ENCODE data around the gene A4GALT.
A peak's percentile ranks its signal among the peaks of the same experiment; 100 is the strongest.

A4GALT gene, protein sequence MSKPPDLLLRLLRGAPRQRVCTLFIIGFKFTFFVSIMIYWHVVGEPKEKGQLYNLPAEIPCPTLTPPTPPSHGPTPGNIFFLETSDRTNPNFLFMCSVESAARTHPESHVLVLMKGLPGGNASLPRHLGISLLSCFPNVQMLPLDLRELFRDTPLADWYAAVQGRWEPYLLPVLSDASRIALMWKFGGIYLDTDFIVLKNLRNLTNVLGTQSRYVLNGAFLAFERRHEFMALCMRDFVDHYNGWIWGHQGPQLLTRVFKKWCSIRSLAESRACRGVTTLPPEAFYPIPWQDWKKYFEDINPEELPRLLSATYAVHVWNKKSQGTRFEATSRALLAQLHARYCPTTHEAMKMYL

DNA sequence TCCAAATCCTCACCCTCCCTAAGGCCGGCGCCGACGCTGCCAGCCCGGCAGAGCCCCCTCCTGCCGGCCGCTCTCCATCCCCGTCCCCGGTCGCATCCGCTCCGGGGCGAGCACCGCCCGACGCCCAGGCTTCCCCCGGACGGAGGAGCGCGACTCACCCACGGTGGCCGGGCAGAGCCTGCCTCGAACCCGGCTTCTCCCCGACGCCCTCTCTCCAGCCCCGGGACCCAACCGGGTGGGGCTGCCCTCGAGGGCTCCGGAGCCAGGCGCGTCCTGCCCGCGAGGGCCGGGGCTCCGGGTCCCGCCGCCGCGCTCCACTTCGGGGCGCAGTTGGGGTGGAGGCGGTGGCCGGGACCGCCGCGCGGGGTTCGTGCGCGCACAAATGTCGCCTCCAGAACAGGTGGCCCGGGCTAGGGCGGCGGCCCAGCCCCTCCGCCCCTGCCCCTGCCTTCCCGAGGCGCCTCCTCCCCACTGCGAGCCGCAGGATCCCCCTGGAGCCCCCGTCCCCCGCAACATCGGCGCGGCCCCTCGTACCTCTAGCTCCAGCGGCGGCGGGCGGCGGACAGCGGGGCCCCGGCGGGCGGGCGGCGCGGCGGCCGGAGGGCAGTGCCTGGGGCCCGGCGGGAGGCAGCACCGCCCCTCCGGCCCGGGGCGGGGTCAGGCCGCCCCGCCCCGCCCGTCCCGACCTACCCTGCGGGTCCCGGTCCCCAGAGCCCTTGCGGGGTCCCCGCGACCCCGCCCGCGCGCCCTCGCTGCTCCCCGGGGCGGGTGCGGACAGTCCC, at the start of gene A4GALT:
Gene A4GALT (minus strand): TSS at position 608 of the 782 bp plus-strand sequence. CDS start 26,919 bp downstream, outside the sequence.
- Histone ChIP-seq H3K9ac (ENCODE audit: low read length) (peak within 1 kb of the TSS; percentile 42; the same call in 1 of the 2 replicates), H3K79me2 (ENCODE audit: insufficient read depth, low read length) (no peaks in the 10 kb centered on the region), H3K27ac (ENCODE audit: low read depth, low read length, poor library complexity, severe bottlenecking) (no peak within 1 kb of the TSS), H3K4me2 (ENCODE audit: low read length) (peak within 1 kb of the TSS; percentile 66), H3K9me2 (ENCODE audit: low read depth, low read length) (no peaks in the 10 kb centered on the region), H3F3A (ENCODE audit: insufficient read depth, low read length) (peaks cover 10% of the 10 kb centered on the region; the same call in 1 of the 2 replicates), H3K27me3 (ENCODE audit: insufficient read depth, low read length) (peaks cover 19% of the 10 kb centered on the region; the same call in 1 of the 2 replicates), H4K20me1 (ENCODE audit: insufficient read depth, low read length) (no peaks in the 10 kb centered on the region), H2AFZ (ENCODE audit: low read length) (no peak within 1 kb of the TSS), H3K36me3 (ENCODE audit: insufficient read depth, low read length) (no peaks in the 10 kb centered on the region), H3K4me3 (ENCODE audit: low read depth, low read length, poor library complexity, severe bottlenecking) (peak within 1 kb of the TSS; percentile 60), H3K4me1 (ENCODE audit: insufficient read depth, low read length, severe bottlenecking) (peaks cover 52% of the 10 kb centered on the region), H3K9me3 (ENCODE audit: low read length) (no peaks in the 10 kb centered on the region)
- TF ChIP-seq, protein P1, sequence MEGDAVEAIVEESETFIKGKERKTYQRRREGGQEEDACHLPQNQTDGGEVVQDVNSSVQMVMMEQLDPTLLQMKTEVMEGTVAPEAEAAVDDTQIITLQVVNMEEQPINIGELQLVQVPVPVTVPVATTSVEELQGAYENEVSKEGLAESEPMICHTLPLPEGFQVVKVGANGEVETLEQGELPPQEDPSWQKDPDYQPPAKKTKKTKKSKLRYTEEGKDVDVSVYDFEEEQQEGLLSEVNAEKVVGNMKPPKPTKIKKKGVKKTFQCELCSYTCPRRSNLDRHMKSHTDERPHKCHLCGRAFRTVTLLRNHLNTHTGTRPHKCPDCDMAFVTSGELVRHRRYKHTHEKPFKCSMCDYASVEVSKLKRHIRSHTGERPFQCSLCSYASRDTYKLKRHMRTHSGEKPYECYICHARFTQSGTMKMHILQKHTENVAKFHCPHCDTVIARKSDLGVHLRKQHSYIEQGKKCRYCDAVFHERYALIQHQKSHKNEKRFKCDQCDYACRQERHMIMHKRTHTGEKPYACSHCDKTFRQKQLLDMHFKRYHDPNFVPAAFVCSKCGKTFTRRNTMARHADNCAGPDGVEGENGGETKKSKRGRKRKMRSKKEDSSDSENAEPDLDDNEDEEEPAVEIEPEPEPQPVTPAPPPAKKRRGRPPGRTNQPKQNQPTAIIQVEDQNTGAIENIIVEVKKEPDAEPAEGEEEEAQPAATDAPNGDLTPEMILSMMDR (IDR thresholded peaks at IDR 0.05; ENCODE audit: low read length), result no peak
- TF ChIP-seq EZH2 (IDR thresholded peaks at IDR 0.05; ENCODE audit: borderline replicate concordance, low read length), result no peak

DNA sequence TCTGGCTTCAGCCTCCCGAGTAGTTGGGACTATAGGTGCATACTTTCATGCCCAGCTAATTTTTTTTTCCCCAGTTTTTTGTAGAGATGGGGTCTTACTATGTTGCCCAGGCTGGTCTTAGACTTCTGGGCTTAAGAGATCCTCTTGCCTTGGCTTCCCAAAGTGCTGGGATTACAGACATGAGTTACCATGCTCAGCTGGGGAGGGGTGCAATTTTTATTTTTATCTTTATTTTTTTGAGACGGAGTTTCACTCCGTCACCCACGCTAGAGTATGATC, 49.7 kb upstream of the A4GALT start:
- H3K4me2 ChIP-seq (ENCODE audit: low read length), result peak overlapping the region; percentile 26; the same call in 1 of the 2 replicates
- H4K20me1 ChIP-seq (ENCODE audit: insufficient read depth, low read length), result no peaks in the 10 kb centered on the region
- no peak overlapping the region for H3K27ac ChIP-seq (ENCODE audit: low read depth, low read length, poor library complexity, severe bottlenecking)
- peaks cover 6% of the 10 kb centered on the region; the same call in 1 of the 2 replicates for H3K36me3 ChIP-seq (ENCODE audit: insufficient read depth, low read length)
- peaks cover 24% of the 10 kb centered on the region for H3K4me1 ChIP-seq (ENCODE audit: insufficient read depth, low read length, severe bottlenecking)
- no peaks in the 10 kb centered on the region for H3K9me2 ChIP-seq (ENCODE audit: low read depth, low read length)
- no peaks in the 10 kb centered on the region for H3K79me2 ChIP-seq (ENCODE audit: insufficient read depth, low read length)
- H2AFZ ChIP-seq (ENCODE audit: low read length), result no peak overlapping the region
- peaks cover 6% of the 10 kb centered on the region for H3K9me3 ChIP-seq (ENCODE audit: low read length)
- peaks cover 7% of the 10 kb centered on the region; the same call in 1 of the 2 replicates for H3K27me3 ChIP-seq (ENCODE audit: insufficient read depth, low read length)
- no peak overlapping the region for H3K4me3 ChIP-seq (ENCODE audit: low read depth, low read length, poor library complexity, severe bottlenecking)
- TF ChIP-seq, protein P1 (IDR thresholded peaks at IDR 0.05; ENCODE audit: low read length), result no peak
- TF ChIP-seq EZH2 (IDR thresholded peaks at IDR 0.05; ENCODE audit: borderline replicate concordance, low read length), result no peak
- no peak overlapping the region for H3K9ac ChIP-seq (ENCODE audit: low read length)
- no peaks in the 10 kb centered on the region for H3F3A ChIP-seq (ENCODE audit: insufficient read depth, low read length)

DNA sequence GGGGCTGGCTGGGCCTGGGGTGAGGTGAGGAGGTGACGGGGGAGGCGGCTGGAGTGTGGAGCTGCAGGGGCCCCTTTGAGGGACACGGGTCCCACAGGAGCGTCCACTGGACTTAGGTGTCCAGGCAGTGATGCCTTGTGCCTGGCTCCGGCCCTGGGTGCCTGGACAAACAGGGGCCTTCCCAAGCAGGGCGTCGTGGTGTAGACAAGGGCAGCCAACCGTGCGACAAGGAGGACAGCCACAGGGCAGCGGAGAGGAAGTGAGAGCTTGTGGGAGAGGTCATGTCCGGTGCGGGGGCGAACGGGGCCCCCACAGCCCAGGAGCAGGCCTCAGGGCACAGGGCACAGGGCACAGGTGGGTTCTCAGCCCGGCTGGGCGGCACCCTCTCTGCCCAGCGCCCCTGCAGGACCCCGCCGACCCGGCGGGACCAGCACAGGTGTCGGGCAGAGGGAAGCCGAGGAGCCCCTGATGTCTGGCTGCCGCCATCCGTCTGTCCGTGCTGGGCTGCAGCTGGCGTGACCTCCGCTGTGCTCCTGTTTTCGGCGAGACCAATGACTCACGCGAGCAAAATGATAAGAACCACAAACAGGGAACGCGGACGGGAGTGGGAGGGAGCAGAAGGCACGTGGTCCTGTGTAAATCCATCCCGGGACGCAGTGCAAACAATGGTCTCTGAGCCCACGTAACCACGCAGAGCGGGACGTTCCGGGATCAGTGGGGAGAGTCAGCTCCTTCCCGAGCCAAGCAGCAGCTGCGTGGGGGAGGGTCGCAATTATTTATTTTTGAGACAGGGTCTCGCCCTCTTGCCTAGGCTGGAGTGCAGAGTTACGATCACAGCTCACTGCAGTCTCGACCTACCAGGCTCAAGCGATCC, 49.1 kb upstream of the A4GALT start:
- H3K79me2 ChIP-seq (ENCODE audit: insufficient read depth, low read length), result no peaks in the 10 kb centered on the region
- H2AFZ ChIP-seq (ENCODE audit: low read length), result no peak overlapping the region
- H3K4me2 ChIP-seq (ENCODE audit: low read length), result peak overlapping the region; percentile 26
- peaks cover 4% of the 10 kb centered on the region; the same call in 1 of the 2 replicates for H3K27me3 ChIP-seq (ENCODE audit: insufficient read depth, low read length)
- TF ChIP-seq EZH2 (IDR thresholded peaks at IDR 0.05; ENCODE audit: borderline replicate concordance, low read length), result no peak
- TF ChIP-seq, protein P1 (IDR thresholded peaks at IDR 0.05; ENCODE audit: low read length), result no peak
- no peak overlapping the region for H3K9ac ChIP-seq (ENCODE audit: low read length)
- H3K27ac ChIP-seq (ENCODE audit: low read depth, low read length, poor library complexity, severe bottlenecking), result no peak overlapping the region
- no peaks in the 10 kb centered on the region for H4K20me1 ChIP-seq (ENCODE audit: insufficient read depth, low read length)
- H3K9me2 ChIP-seq (ENCODE audit: low read depth, low read length), result no peaks in the 10 kb centered on the region
- H3F3A ChIP-seq (ENCODE audit: insufficient read depth, low read length), result no peaks in the 10 kb centered on the region
- peaks cover 2% of the 10 kb centered on the region for H3K9me3 ChIP-seq (ENCODE audit: low read length)
- peak overlapping the region; percentile 4 for H3K4me3 ChIP-seq (ENCODE audit: low read depth, low read length, poor library complexity, severe bottlenecking)
- H3K4me1 ChIP-seq (ENCODE audit: insufficient read depth, low read length, severe bottlenecking), result peaks cover 25% of the 10 kb centered on the region
- peaks cover 2% of the 10 kb centered on the region; the same call in 1 of the 2 replicates for H3K36me3 ChIP-seq (ENCODE audit: insufficient read depth, low read length)
